ENCODE results near the gene NRG3.

Gene NRG3

GRCh38 chr10:82866424-82867020, 991.5 kb downstream of the NRG3 start:
- no peak for DNase-seq

GRCh38 chr10:82867056-82867455, 992.1 kb downstream of the NRG3 start:
- no peak for DNase-seq

DNA sequence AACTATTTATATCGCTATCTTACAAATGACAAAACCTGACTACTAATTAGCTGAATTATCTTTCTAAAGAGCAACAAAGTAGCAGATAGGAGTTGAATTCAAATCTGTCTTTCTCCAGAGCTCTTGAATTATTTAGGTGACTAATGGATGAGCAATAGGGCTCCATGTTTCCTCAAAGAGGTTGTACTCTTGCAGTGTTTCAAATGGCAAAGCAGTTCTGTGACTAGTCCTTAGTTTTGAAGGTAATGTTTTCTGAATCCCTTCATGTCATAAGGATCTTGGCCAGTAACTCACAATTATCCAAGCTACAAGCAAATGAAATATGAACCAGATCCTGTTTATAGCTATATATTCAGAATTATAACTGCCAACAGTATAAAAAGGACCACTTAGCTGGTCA, 999.7 kb downstream of the NRG3 start:
- no peak for DNase-seq

GRCh38 chr10:82880776-82881290, 1005.8 kb downstream of the NRG3 start:
- no peak for DNase-seq

GRCh38 chr10:82882722-82883121, 1007.7 kb downstream of the NRG3 start:
- DNase-seq = no peak

DNA sequence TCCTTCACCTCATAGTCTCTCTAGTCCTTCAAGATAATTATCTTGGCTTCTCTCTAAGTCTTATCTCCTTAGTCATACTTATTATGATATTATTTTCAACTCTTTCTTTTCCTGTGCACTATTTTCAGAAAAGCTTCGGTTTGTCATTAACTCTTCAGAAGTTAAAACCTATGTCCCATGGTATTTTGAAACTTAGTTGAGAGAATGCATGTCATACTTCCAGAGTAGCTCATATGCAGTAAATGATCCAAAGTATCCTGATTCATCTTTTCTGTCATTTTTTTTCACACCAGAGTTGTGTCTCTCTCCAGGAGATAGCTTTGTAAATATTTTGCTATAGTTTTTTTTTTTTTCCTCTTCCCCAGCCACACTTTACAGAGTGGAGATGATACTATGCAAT, 1008.6 kb downstream of the NRG3 start:
- DNase-seq = no peak

GRCh38 chr10:82887488-82887887, 1012.5 kb downstream of the NRG3 start:
- DNase-seq = no peak

GRCh38 chr10:82888809-82889455, 1013.9 kb downstream of the NRG3 start:
- DNase-seq = no peak

GRCh38 chr10:82889728-82890127, 1014.7 kb downstream of the NRG3 start:
- DNase-seq = no peak

DNA sequence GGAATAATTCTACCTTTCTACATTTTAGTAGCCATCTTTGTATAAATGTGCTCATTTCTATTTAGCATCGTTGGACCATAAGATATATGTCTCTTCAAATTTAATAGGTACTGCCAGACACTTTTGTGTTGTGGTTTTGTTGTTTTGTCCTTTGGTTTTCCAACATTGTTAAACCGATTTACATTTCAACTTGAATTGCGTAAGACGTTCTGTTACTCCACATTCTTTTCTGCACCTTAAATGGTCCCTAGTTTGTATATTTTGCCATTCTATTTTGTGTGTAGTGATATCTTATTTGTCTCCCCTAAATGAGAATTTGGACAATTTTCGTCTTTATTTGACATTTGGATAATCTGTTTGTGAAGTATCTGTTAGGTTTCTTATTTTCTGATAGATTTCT, 1015.6 kb downstream of the NRG3 start:
- no peak for DNase-seq

DNA sequence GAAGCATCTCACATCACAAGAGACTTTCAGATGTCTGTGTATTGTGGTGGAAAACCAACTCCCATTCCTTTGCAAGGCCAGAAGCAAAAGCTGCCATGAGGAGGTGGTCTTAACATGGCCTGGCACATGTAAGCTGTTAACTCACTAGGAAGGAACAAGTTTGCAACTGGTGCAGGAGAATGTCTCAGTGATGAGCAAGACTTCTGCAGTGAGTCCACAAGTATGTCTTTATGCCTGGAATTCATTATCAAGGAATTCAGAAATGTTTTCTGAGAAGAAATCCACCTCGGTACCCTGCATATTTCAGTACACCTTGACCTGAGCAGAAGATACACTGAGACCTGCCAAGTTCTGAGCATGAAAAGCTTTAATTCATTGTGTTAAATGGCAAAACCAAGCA, 1033.1 kb downstream of the NRG3 start:
- no peak for DNase-seq

- DNase-seq = no peak
Observed at GRCh38 chr10:82908751-82909150, 1033.8 kb downstream of the NRG3 start.

DNA sequence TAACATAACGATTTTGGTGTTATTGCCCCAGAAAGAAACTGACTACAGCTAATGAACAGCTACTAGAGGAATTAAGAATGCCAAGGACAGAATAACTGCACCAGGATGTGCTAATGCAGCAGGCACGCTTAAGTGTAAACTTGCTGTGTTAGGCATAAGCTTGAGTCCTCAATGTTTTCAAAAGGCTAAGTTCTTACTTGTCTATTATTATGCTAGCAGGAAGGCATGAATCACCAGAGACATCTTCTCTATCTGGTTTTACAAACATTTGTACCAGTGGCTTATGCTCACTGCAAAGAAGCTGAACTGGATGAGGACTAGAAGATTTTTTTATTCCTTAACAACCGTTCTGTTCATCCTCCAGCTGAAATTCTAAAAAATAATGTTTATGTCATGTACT, 1035.3 kb downstream of the NRG3 start:
- DNase-seq = no peak

- DNase-seq = no peak
Observed at GRCh38 chr10:82914655-82915136, 1039.7 kb downstream of the NRG3 start.

DNA sequence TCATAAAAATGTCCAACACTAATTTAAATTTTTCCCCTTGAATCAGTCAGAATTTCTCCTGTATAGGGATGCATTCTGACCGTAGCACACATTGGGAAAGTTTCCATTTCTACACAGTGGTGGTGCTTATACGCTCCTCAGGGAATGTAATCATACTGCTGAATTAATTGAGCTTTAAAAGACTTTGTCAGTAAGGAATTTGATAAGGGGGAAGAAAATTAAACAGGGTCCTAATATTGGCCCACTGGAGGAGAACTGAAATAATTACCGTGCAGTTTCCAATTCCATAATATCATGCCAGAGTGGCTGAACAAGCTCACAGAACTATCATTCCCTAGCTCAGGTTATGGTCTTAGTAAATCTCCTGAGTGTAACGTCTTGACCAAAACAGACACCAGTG, 1041.9 kb downstream of the NRG3 start:
- no peak for DNase-seq

DNA sequence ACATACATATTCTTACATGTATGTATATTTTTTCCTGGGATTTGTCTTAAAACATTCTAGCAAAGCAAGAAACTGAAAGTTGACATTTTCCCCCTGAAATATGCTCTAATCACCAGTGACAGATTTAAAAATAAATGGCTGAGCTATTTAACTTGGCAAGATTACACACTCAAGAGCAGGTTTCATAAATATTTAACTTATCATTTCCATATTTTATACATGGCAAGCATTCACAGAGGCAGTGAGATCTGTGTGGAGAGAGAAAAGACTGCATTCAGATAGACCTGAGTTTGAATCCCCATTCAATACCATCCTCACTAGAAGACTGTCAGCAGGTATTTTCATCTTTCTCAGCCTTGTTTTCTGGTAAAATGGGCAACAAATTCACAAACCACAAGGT, 1043.0 kb downstream of the NRG3 start:
- DNase-seq = no peak

GRCh38 chr10:82922046-82922445, 1047.1 kb downstream of the NRG3 start:
- DNase-seq = no peak

DNA sequence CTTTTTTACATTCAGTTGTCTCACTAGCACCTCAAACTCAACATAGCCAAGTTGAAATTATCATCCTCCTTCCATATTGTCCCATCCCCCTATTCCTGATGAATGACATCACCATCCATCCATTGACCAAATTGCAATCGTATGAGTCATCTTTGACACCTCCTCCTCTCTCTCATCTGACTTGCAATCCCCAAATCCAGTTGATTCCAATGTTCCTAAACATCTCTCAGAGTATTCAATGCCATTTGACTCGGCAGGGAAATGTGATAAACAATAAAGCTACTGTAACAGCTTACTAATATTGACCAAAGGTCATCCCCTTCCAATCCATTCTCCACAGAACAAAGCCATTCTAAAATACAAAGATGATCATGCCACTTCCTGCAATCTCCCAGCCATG, 1047.8 kb downstream of the NRG3 start:
- DNase-seq = no peak

DNA sequence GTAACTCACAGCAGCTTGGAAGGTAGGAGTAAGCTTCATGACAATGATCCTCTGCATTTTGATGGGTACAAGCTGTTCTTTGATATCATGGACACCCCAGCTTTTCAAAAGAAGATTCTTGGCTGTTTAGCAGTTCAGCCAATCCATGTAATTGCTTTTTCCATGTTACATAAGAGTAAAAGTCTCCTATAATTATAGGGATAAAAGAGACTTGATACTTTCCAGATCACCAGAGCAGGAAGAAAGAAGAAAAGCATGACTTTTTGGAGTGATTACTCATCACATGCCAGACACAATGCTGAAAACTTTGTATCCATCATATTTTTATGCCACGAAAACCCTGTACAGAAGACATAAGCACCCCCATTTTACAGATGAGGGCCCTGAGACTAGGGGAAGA, 1049.7 kb downstream of the NRG3 start:
- DNase-seq = no peak

DNA sequence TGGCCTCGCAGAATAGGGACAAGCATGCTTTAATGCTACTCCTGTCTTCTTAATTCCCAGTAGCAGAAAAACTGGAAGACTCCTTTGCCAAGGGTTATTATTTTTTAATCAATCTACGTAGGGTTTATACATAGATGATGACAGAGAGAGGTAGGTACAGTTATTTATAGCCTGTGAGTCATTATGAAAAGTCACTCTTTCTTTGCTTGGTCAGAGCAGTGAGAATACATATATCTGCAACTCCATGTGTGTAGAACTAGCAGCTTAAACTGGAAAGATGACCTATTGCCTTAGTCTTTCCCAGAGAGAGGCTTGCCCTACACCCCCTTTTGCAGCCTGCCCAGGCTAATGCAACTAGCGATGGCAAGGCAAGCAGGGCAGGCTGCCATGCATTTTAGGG, 1050.6 kb downstream of the NRG3 start:
- no peak for DNase-seq

- no peak for DNase-seq
Observed at GRCh38 chr10:82932451-82932850, 1057.5 kb downstream of the NRG3 start.

DNA sequence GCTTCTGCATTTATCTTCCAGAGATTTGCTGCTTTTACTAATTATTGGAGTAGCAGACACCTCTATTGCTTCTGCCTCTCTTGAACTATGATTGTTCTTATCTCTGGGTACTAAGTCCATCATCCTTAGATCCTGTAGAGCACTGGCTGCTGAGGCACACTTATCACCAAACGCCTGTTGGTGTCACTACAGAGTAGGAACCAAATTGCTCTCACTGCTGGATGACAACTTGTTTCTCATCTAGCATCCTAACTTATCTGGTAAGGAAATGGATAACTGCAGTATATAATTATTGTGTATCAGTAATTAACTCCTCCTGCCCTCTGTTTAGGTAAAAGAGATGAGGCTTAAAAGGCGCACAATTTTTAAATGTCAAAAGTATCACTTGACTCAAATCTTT, 1059.4 kb downstream of the NRG3 start:
- DNase-seq = peak; percentile 52

GRCh38 chr10:82934947-82935346, 1060.0 kb downstream of the NRG3 start:
- DNase-seq = no peak

- DNase-seq = no peak
Observed at GRCh38 chr10:82938331-82938730, 1063.3 kb downstream of the NRG3 start.

Measured in islet precursor cell (in vitro differentiated cells).